HepG2 (cell line): ENCODE results near the gene CDC25C. TPM values are rescaled to one million over a fixed set of nuclear protein-coding genes. Genes with fewer than 3 reads are reported as not detected.

Source experiments
- ATAC-seq: fragments of 200-7000 bp; cut with Tn5 transposase; 3 replicates; pipeline ENCODE4 v1.9.1; 2020; ENCODE audit warnings: mild to moderate bottlenecking, moderate library complexity
- Bru-seq: library from RNA; stranded (reverse); fragments of 400-500 nt; gene quantifications from one replicate; lab custom pipeline; 2021; lab: Mats Ljungman, UMichigan
- BruChase-seq, 2 experiments: library from RNA; stranded (reverse); fragments of 400-500 nt; gene quantifications; one replicate each; lab custom pipeline; 2021; lab: Mats Ljungman, UMichigan
- BruUV-seq: library from RNA; stranded (reverse); fragments of 400-500 nt; replicated peaks from 2 replicates; lab custom pipeline; 2021; lab: Mats Ljungman, UMichigan
- CTCF ChIA-PET: fragments of 300-600 bp; formaldehyde crosslinking; extraction: SDS; loops from one replicate; lab custom pipeline; 2021; ENCODE audit warnings: low total read pairs, inconsistent platforms, low intra/inter-chr PET ratio; lab: Yijun Ruan, JAX
- POLR2A ChIA-PET: fragments of 350-600 bp; sonication (Branson Sonifier 250); formaldehyde crosslinking; loops from one replicate; lab custom pipeline; 2020; ENCODE audit warnings: antibody characterized with exemption, inconsistent platforms; lab: Yijun Ruan, JAX
- DNase-seq: peaks from one replicate; pipeline ENCODE4 v3.0.0-alpha.2; 2015; ENCODE audit warnings: low spot score
- FAIRE-seq: peaks from 3 replicates; lab custom pipeline; 2011; peaks lifted over from hg19 to GRCh38; lab: Jason Lieb, UNC
- H2AFZ ChIP-seq: one replicate; pipeline ENCODE4 v1.6.1; 2011; ENCODE audit warnings: low read length, inconsistent platforms
- H3K27ac ChIP-seq: fragments of 300-600 bp; 3 replicates; pipeline ENCODE4 v1.8.0; 2011; ENCODE audit warnings: mixed run types, mild to moderate bottlenecking, mixed read lengths, low read length, inconsistent platforms; ENCODE audit not compliant: insufficient read depth; ENCODE audit errors: extremely low read length
- H3K27me3 ChIP-seq, 2 experiments: fragments of 200-600 bp in 1 of 2; 2 replicates in 1 of 2; 3 replicates in 1 of 2; pipeline versions ENCODE4 v1.6.0 to v1.8.0; 2011; ENCODE audit warnings: low read length in 2 of 2, mild to moderate bottlenecking in 2 of 2, moderate library complexity in 2 of 2, inconsistent platforms in 1 of 2; ENCODE audit not compliant: insufficient read depth in 2 of 2, control insufficient read depth in 1 of 2
- H3K36me3 ChIP-seq, 2 experiments: fragments of 200-600 bp in 1 of 2; replicated peaks in 1 of 2; 2 replicates in 1 of 2; 3 replicates in 1 of 2; pipeline versions ENCODE4 v1.5.1 to v1.8.0; 2011; ENCODE audit warnings: low read length in 2 of 2, inconsistent platforms in 1 of 2; ENCODE audit not compliant: insufficient read depth in 2 of 2, control insufficient read depth in 1 of 2
- H3K4me1 ChIP-seq: 2 replicates; pipeline ENCODE4 v1.5.1; 2012; ENCODE audit warnings: low read length, inconsistent platforms; ENCODE audit not compliant: insufficient read depth
- H3K4me2 ChIP-seq: 2 replicates; pipeline ENCODE4 v1.6.0; 2011; ENCODE audit warnings: low read depth, low read length, inconsistent platforms
- H3K4me3 ChIP-seq, 3 experiments: fragments of 200-600 bp in 1 of 3; sonication (generic), shearing (Covaris generic) in 1 of 3; replicated peaks in 1 of 3; 2 replicates each; pipeline ENCODE4 v1.5.1; 2011 to 2016; ENCODE audit warnings: low read length in 3 of 3, inconsistent platforms in 2 of 3, low read depth in 2 of 3, mild to moderate bottlenecking in 2 of 3, control low read depth in 1 of 3, mixed read lengths in 1 of 3; ENCODE audit not compliant: insufficient read depth in 1 of 3
- H3K79me2 ChIP-seq: one replicate; pipeline ENCODE4 v1.6.1; 2011; ENCODE audit warnings: low read length, inconsistent platforms; ENCODE audit not compliant: insufficient read depth
- H3K9ac ChIP-seq: 2 replicates; pipeline ENCODE4 v1.6.0; 2011; ENCODE audit warnings: mild to moderate bottlenecking, low read depth, low read length, inconsistent platforms; ENCODE audit not compliant: insufficient read depth
- H3K9me3 ChIP-seq: 2 replicates; pipeline ENCODE4 v1.5.1; 2012; ENCODE audit warnings: mild to moderate bottlenecking, low read length
- H4K20me1 ChIP-seq: 2 replicates; pipeline ENCODE4 v1.6.0; 2011; ENCODE audit warnings: inconsistent platforms, mild to moderate bottlenecking, low read length, moderate library complexity; ENCODE audit not compliant: insufficient read depth
- MTF2 ChIP-seq: sonication (generic); formaldehyde crosslinking; IDR thresholded peaks from 2 replicates; pipeline ENCODE4 v1.5.0; 2020; ENCODE audit warnings: missing genetic modification reagents, borderline replicate concordance
- NBN ChIP-seq: fragments of 450-650 bp; conservative IDR thresholded peaks from 2 replicates; pipeline ENCODE4 v1.6.1; 2017
- PATZ1 ChIP-seq: sonication (generic); formaldehyde crosslinking; IDR thresholded peaks from 2 replicates; pipeline ENCODE4 v1.4.0; 2020; ENCODE audit warnings: missing genetic modification reagents
- SALL1 ChIP-seq: sonication (generic); formaldehyde crosslinking; IDR thresholded peaks from 2 replicates; pipeline ENCODE4 v1.8.0; 2022; ENCODE audit warnings: mild to moderate bottlenecking, missing genetic modification reagents
- ZBTB33 ChIP-seq: sonication (generic); formaldehyde crosslinking; IDR thresholded peaks from 2 replicates; pipeline ENCODE4 v1.4.0; 2020; ENCODE audit warnings: missing genetic modification reagents
- ZNF367 ChIP-seq: sonication (generic); formaldehyde crosslinking; IDR thresholded peaks from 2 replicates; pipeline ENCODE4 v1.4.0; 2020; ENCODE audit warnings: missing genetic modification reagents, borderline replicate concordance
- WGBS: methylation state at CpG from one replicate; pipeline ENCODE4 v1.1.6; 2017; ENCODE audit warnings: low lambda C conversion rate; 5-methylcytosine and 5-hydroxymethylcytosine counted together
- in situ Hi-C: cut with HindIII; loops from 2 replicates; pipeline ENCODE4 v1.10.0; 2017; ENCODE audit warnings: low pct_unique_long_range_greater_than_20kb; ENCODE audit not compliant: extremely low pct_ligation_motif_present
- intact Hi-C: fragments of 100-400 bp; cut with micrococcal nuclease; formaldehyde crosslinking; loops from one replicate; pipeline ENCODE4 v1.10.0; 2022; ENCODE audit not compliant: unreplicated experiment
- long read RNA-seq, 2 experiments: library from RNA in 1 of 2; library from polyadenylated mRNA in 1 of 2; stranded (forward) in 1 of 2; unstranded in 1 of 2; transcript quantifications; one replicate each; pipeline ENCODE4 v2.0.0, GENCODE V29; 2019 to 2022
- polyA minus RNA-seq, 3 experiments: library from RNA; depleted of rRNA, polyadenylated mRNA; stranded (reverse); fragments of >200 nt; gene quantifications; 2 replicates each; pipeline ENCODE4 v1.2.3, GENCODE V29; 2011; ENCODE audit warnings: low replicate concordance in 1 of 3
- polyA plus RNA-seq, 8 experiments: library from polyadenylated mRNA; depleted of rRNA in 3 of 8; stranded (reverse) in 7 of 8; unstranded in 1 of 8; fragments of >200 nt; fragmentation: Illumina TruSeq in 4 of 8; extraction: Trizol in 4 of 8; gene quantifications; 2 replicates each; pipeline versions ENCODE4 v1.2.1 to v1.2.3, GENCODE V29; 2011 to 2016; ENCODE audit warnings: low read depth in 4 of 8, missing spikeins in 1 of 8, mixed read lengths in 1 of 8; ENCODE audit not compliant: insufficient read depth in 1 of 8
- total RNA-seq, 5 experiments: library from RNA; depleted of rRNA; stranded (reverse); fragments of >200 nt; fragmentation: Illumina TruSeq; extraction: Trizol; gene quantifications; 2 replicates each; pipeline ENCODE4 v1.2.3, GENCODE V29; 2016; ENCODE audit warnings: low read depth in 1 of 5
- TF ChIP-seq, protein P1 (sequence below): sonication (generic); formaldehyde crosslinking; IDR thresholded peaks from 2 replicates; pipeline ENCODE4 v1.5.0; 2020; ENCODE audit warnings: mild to moderate bottlenecking, missing genetic modification reagents, borderline replicate concordance

The CDC25C gene
- total RNA-seq (2016; rRNA removed; fragmentation: Illumina TruSeq; extraction: Trizol) = 27.6 and 44.1 TPM in 2 replicates
- 7.6 and 8.5 TPM in 2 replicates for total RNA-seq (2016; cell fraction: cytosol; rRNA removed; fragmentation: Illumina TruSeq; extraction: Trizol; ENCODE audit: low read depth)
- 26.9 and 38.3 TPM in 2 replicates for total RNA-seq (2016; cell fraction: insoluble cytoplasmic fraction; rRNA removed; fragmentation: Illumina TruSeq; extraction: Trizol)
- 9.4 and 10.9 TPM in 2 replicates for total RNA-seq (2016; cell fraction: membrane; rRNA removed; fragmentation: Illumina TruSeq; extraction: Trizol)
- total RNA-seq (2016; cell fraction: nucleus; rRNA removed; fragmentation: Illumina TruSeq; extraction: Trizol) = 18.6 and 19.2 TPM in 2 replicates
- 11.8 and 17.7 TPM in 2 replicates for polyA plus RNA-seq (2011; rRNA removed)
- polyA plus RNA-seq (2011; cell fraction: cytosol; rRNA removed) = 8.8 and 9.2 TPM in 2 replicates
- 7.0 and 10.3 TPM in 2 replicates for polyA plus RNA-seq (2011; cell fraction: nucleus; rRNA removed)
- 4.8 and 13.0 TPM in 2 replicates for polyA plus RNA-seq (2012)
- polyA plus RNA-seq (2016; cell fraction: cytosol; fragmentation: Illumina TruSeq; extraction: Trizol; ENCODE audit: low read depth) = 2.5 and 3.0 TPM in 2 replicates
- 36.0 and 37.3 TPM in 2 replicates for polyA plus RNA-seq (2016; cell fraction: insoluble cytoplasmic fraction; fragmentation: Illumina TruSeq; extraction: Trizol; ENCODE audit: low read depth)
- 4.0 and 4.5 TPM in 2 replicates for polyA plus RNA-seq (2016; cell fraction: membrane; fragmentation: Illumina TruSeq; extraction: Trizol; ENCODE audit: low read depth)
- 18.4 and 19.2 TPM in 2 replicates for polyA plus RNA-seq (2016; cell fraction: nucleus; fragmentation: Illumina TruSeq; extraction: Trizol; ENCODE audit: insufficient read depth, low read depth)
- polyA minus RNA-seq (2011; rRNA and poly(A)+ RNA removed; ENCODE audit: low replicate concordance) = 13.3 and 16.6 TPM in 2 replicates
- polyA minus RNA-seq (2011; cell fraction: cytosol; rRNA and poly(A)+ RNA removed) = 7.9 and 8.3 TPM in 2 replicates
- polyA minus RNA-seq (2011; cell fraction: nucleus; rRNA and poly(A)+ RNA removed) = 14.5 and 16.0 TPM in 2 replicates
- percentile 50 among the genes with signal in this experiment for Bru-seq, nascent RNA
- percentile 46 among the genes with signal in this experiment for BruChase-seq, experiment 1, labeled RNA remaining after a 6-hour chase
- percentile 51 among the genes with signal in this experiment for BruChase-seq, experiment 2, labeled RNA remaining after a 2-hour chase
- long read RNA-seq, experiment 1, transcript CDC25C-201 (14 exons, 2,128 nt) = major isoform, 11 of 37 reads
- long read RNA-seq, experiment 1, transcript CDC25C-202 (11 exons, 1,951 nt) = minor isoform, 6 of 37 reads
- long read RNA-seq, experiment 1, partial matches to known transcripts = 3 of 37 reads
- long read RNA-seq, experiment 1, other reads (novel, unspliced or antisense) = 17 of 37 reads
- long read RNA-seq, experiment 2, partial matches to known transcripts = 2 of 15 reads
- long read RNA-seq, experiment 2, other reads (novel, unspliced or antisense) = 5 of 15 reads

GRCh38 chr5:138331449-138332368 lies at the start of gene CDC25C:
Gene CDC25C (minus strand): TSS chr5:138331804. CDS start chr5:138331180, 624 bp downstream.
- Histone ChIP-seq H4K20me1 (no peaks in the 10 kb centered on the region), H3K79me2 (peaks cover 17% of the 10 kb centered on the region), H3K9me3 (no peaks in the 10 kb centered on the region), H3K9ac (peak within 1 kb of the TSS; percentile 83), H3K4me2 (peak within 1 kb of the TSS; percentile 94), H2AFZ (peak within 1 kb of the TSS; percentile 91), H3K4me1 (peaks cover 45% of the 10 kb centered on the region), H3K27ac (peak within 1 kb of the TSS; percentile 83), H3K36me3 (peaks cover 0 to 10% of the 10 kb centered on the region in 2 experiments; a peak in 2 of 5 replicates), H3K4me3 (peak within 1 kb of the TSS; percentile 80 to 88 (median 85)), H3K27me3 (no peaks in the 10 kb centered on the region; a peak in 1 of 5 replicates)
- under 1% methylated on average over 45 of the region's 55 CpGs for WGBS
- in situ Hi-C loops = no loop called here
- FAIRE-seq (peak; percentile 89), DNase-seq (peak; percentile 98), ATAC-seq (peak; percentile 99)
- POLR2A ChIA-PET = interaction anchor here (0.5 to 1.5 kb wide), 6 partner anchors 9 to 153 kb away, joined by 3 to 15 read pairs (median 4); partner anchors contain the start of genes CDC23, KDM3B and KIF20A
- intact Hi-C loops = loop anchor here (10.0 kb wide), 1 partner anchor 213 kb away; the partner anchor contains the start of gene ETF1
- BruUV-seq = no TSS peak
- CTCF ChIA-PET = no interaction called here
- TF ChIP-seq PATZ1 (CRISPR knock-in tag) (no peak), ZBTB33 (peak; percentile 25; the same call in 1 of the 2 replicates), NBN (no peak), MTF2 (CRISPR knock-in tag) (no peak), ZNF367 (CRISPR knock-in tag) (0 out of 2 replicates have a peak, but pooled peaks have one; percentile 37), SALL1 (peak; percentile 65)
- TF ChIP-seq, protein P1, sequence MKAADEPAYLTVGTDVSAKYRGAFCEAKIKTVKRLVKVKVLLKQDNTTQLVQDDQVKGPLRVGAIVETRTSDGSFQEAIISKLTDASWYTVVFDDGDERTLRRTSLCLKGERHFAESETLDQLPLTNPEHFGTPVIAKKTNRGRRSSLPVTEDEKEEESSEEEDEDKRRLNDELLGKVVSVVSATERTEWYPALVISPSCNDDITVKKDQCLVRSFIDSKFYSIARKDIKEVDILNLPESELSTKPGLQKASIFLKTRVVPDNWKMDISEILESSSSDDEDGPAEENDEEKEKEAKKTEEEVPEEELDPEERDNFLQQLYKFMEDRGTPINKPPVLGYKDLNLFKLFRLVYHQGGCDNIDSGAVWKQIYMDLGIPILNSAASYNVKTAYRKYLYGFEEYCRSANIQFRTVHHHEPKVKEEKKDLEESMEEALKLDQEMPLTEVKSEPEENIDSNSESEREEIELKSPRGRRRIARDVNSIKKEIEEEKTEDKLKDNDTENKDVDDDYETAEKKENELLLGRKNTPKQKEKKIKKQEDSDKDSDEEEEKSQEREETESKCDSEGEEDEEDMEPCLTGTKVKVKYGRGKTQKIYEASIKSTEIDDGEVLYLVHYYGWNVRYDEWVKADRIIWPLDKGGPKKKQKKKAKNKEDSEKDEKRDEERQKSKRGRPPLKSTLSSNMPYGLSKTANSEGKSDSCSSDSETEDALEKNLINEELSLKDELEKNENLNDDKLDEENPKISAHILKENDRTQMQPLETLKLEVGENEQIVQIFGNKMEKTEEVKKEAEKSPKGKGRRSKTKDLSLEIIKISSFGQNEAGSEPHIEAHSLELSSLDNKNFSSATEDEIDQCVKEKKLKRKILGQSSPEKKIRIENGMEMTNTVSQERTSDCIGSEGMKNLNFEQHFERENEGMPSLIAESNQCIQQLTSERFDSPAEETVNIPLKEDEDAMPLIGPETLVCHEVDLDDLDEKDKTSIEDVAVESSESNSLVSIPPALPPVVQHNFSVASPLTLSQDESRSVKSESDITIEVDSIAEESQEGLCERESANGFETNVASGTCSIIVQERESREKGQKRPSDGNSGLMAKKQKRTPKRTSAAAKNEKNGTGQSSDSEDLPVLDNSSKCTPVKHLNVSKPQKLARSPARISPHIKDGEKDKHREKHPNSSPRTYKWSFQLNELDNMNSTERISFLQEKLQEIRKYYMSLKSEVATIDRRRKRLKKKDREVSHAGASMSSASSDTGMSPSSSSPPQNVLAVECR (CRISPR knock-in tag) = peak; percentile 100
